Breast epithelium (tissue), 4 donors: ENCODE data around the gene PRR4. TPM values are rescaled to one million over a fixed set of nuclear protein-coding genes. Genes with fewer than 3 reads are reported as not detected.

ENCODE experiments used
- DNase-seq, 2 donors: peaks; one replicate each; pipeline ENCODE4 v3.0.0-alpha.2; 2019; ENCODE audit warnings: low spot score in 2 of 2
- H3K27ac ChIP-seq, 2 donors: fragments of 200-600 bp; sonication (generic) in 1 of 2; one replicate each; pipeline ENCODE4 v1.5.1; 2016 to 2019; ENCODE audit warnings: mild to moderate bottlenecking in 1 of 2
- H3K27me3 ChIP-seq, 2 donors: fragments of 200-600 bp; sonication (generic) in 1 of 2; one replicate each; pipeline versions ENCODE4 v1.5.1 to v1.6.0; 2017 to 2019; ENCODE audit warnings: control low read depth in 1 of 2, mild to moderate bottlenecking in 1 of 2
- H3K36me3 ChIP-seq: fragments of 200-600 bp; one replicate; pipeline ENCODE4 v1.5.1; 2019
- H3K4me1 ChIP-seq, 2 donors: fragments of 200-600 bp; sonication (generic); one replicate each; pipeline ENCODE4 v1.5.1; 2016 to 2019; ENCODE audit warnings: control low read depth in 1 of 2
- H3K4me3 ChIP-seq, 3 donors: fragments of 200-600 bp; sonication (generic); 1 replicate in 2 of 3; 2 replicates in 1 of 3; pipeline ENCODE4 v1.5.1; 2016 to 2019; ENCODE audit warnings: mild to moderate bottlenecking in 3 of 3, moderate library complexity in 2 of 3
- H3K9me3 ChIP-seq, 2 donors: fragments of 200-600 bp; sonication (generic) in 1 of 2; one replicate each; pipeline ENCODE4 v1.5.1; 2016 to 2019; ENCODE audit warnings: control low read depth in 1 of 2
- CTCF ChIP-seq, 3 donors: fragments of 450-650 bp; IDR thresholded peaks; one replicate each; pipeline ENCODE4 v1.5.1; 2016 to 2017; ENCODE audit warnings: antibody characterized with exemption in 3 of 3, mild to moderate bottlenecking in 3 of 3, moderate library complexity in 3 of 3
- POLR2A ChIP-seq: fragments of 450-650 bp; IDR thresholded peaks from one replicate; pipeline ENCODE4 v1.6.1; 2016; ENCODE audit warnings: antibody characterized with exemption, mild to moderate bottlenecking, moderate library complexity
- POLR2AphosphoS5 ChIP-seq, 3 donors: sonication (generic); formaldehyde crosslinking; IDR thresholded peaks; one replicate each; pipeline ENCODE4 v1.6.1; 2017; ENCODE audit warnings: antibody characterized with exemption in 3 of 3
- intact Hi-C: fragments of 100-400 bp; cut with DNase I; formaldehyde crosslinking; loops from one replicate; pipeline ENCODE4 v1.15.1; 2023; ENCODE audit warnings: low total_unique reads
- total RNA-seq, 3 donors: library from RNA; depleted of rRNA; stranded (reverse); fragments of >200 nt; gene quantifications; one replicate each; pipeline ENCODE4 v1.1.0, GENCODE V29; 2016

PRR4 gene
- total RNA-seq, 3 donors from 2014 or later: 2.4 to 18.0 (median 10.0) TPM

GRCh38 chr12:10807186-10807585, 42.1 kb downstream of the PRR4 start, which contains the start of gene TAS2R8:
Gene TAS2R8 (minus strand): TSS chr12:10807286. CDS start chr12:10806980, 306 bp downstream.
- TF ChIP-seq POLR2AphosphoS5 (IDR thresholded peaks at IDR 0.05) (no peak), POLR2A (no peak), CTCF (IDR thresholded peaks at IDR 0.05) (no peak)
- Histone ChIP-seq H3K27me3 (no peaks in the 10 kb centered on the region), H3K4me3 (no peak within 1 kb of the TSS), H3K4me1 (no peaks in the 10 kb centered on the region), H3K27ac (no peak within 1 kb of the TSS), H3K36me3 (no peaks in the 10 kb centered on the region), H3K9me3 (no peaks in the 10 kb centered on the region)
- no peak for DNase-seq
- intact Hi-C loops: no loop called here

GRCh38 chr12:10802587-10802986, 46.7 kb downstream of the PRR4 start, which contains the start of gene TAS2R7:
Gene TAS2R7 (minus strand): TSS chr12:10802627. CDS start chr12:10802570, 57 bp downstream.
- H3K4me1 ChIP-seq: no peaks in the 10 kb centered on the region
- TF ChIP-seq POLR2A (no peak), CTCF (IDR thresholded peaks at IDR 0.05) (no peak), POLR2AphosphoS5 (IDR thresholded peaks at IDR 0.05) (no peak)
- no peak within 1 kb of the TSS for H3K4me3 ChIP-seq
- no peak for DNase-seq
- no peaks in the 10 kb centered on the region for H3K9me3 ChIP-seq
- no peaks in the 10 kb centered on the region for H3K27me3 ChIP-seq
- no peaks in the 10 kb centered on the region for H3K36me3 ChIP-seq
- H3K27ac ChIP-seq: no peak within 1 kb of the TSS
- intact Hi-C loops: no loop called here

GRCh38 chr12:10801741-10802140, 47.5 kb downstream of the PRR4 start:
- no peaks in the 10 kb centered on the region for H3K27me3 ChIP-seq
- no peak overlapping the region for H3K27ac ChIP-seq
- H3K4me1 ChIP-seq: no peaks in the 10 kb centered on the region
- TF ChIP-seq CTCF (IDR thresholded peaks at IDR 0.05) (no peak), POLR2AphosphoS5 (IDR thresholded peaks at IDR 0.05) (no peak), POLR2A (no peak)
- no peaks in the 10 kb centered on the region for H3K36me3 ChIP-seq
- intact Hi-C loops: no loop called here
- no peak for DNase-seq
- no peak overlapping the region for H3K4me3 ChIP-seq
- no peaks in the 10 kb centered on the region for H3K9me3 ChIP-seq

Other genes with a start within 250 kb of the PRR4 start
- gene MAGOHB, start 235.9 kb downstream of the PRR4 start, total RNA-seq: 10 to 100 TPM; 10.9 to 34.1 (median 17.4) TPM
- gene STYK1, start 175.4 kb downstream of the PRR4 start, total RNA-seq: 1 to 10 TPM in 2 of 3 donors, under 1 TPM in 1; 0.32 to 4.9 (median 3.5) TPM
- 100 to 1,000 TPM; 262 to 381 (median 290) TPM for gene YBX3, start 126.2 kb downstream of the PRR4 start, total RNA-seq
- gene TAS2R7, start 46.8 kb downstream of the PRR4 start, total RNA-seq: not detected
- under 1 TPM in 1 of 3 donors, not detected in 2; 0.48 TPM for gene TAS2R8, start 42.2 kb downstream of the PRR4 start, total RNA-seq
- not detected for gene TAS2R9, start 39.3 kb downstream of the PRR4 start, total RNA-seq
- 1 to 10 TPM; 1.3 to 1.6 (median 1.3) TPM for gene TAS2R10, start 23.1 kb downstream of the PRR4 start, total RNA-seq
- gene PRH1, start 34.8 kb upstream of the PRR4 start, total RNA-seq: 10 to 100 TPM; 30.9 to 72.6 (median 39.0) TPM
- 1 to 10 TPM; 3.5 to 6.9 (median 5.9) TPM for gene TAS2R13, start 60.1 kb upstream of the PRR4 start, total RNA-seq
- gene PRH2, start 79.8 kb upstream of the PRR4 start, total RNA-seq: not detected
- gene TAS2R14, start 89.8 kb upstream of the PRR4 start, total RNA-seq: 1 to 10 TPM; 3.7 to 8.8 (median 7.9) TPM
- gene TAS2R50, start 137.4 kb upstream of the PRR4 start, total RNA-seq: 1 to 10 TPM; 4.0 to 6.2 (median 4.2) TPM
- gene TAS2R20, start 148.8 kb upstream of the PRR4 start, total RNA-seq: 1 to 10 TPM; 4.6 to 7.9 (median 5.6) TPM
- gene TAS2R19, start 173.1 kb upstream of the PRR4 start, total RNA-seq: 10 to 100 TPM in 2 of 3 donors, 1 to 10 TPM in 1; 4.2 to 10.5 (median 10.1) TPM
- 1 to 10 TPM; 6.1 to 8.2 (median 6.9) TPM for gene TAS2R31, start 181.9 kb upstream of the PRR4 start, total RNA-seq
- 1 to 10 TPM; 3.2 to 4.6 (median 3.2) TPM for gene TAS2R46, start 212.8 kb upstream of the PRR4 start, total RNA-seq
- gene TAS2R43, start 242.8 kb upstream of the PRR4 start, total RNA-seq: 1 to 10 TPM; 5.2 to 9.2 (median 6.1) TPM